Measurements from ENCODE around the gene MGMT. TPM values are rescaled to one million over a fixed set of nuclear protein-coding genes. Genes with fewer than 3 reads are reported as not detected.

MGMT gene
- total and polyA plus RNA-seq, 9 donors, result 13.2 to 28.5 (median 15.8) TPM

DNA sequence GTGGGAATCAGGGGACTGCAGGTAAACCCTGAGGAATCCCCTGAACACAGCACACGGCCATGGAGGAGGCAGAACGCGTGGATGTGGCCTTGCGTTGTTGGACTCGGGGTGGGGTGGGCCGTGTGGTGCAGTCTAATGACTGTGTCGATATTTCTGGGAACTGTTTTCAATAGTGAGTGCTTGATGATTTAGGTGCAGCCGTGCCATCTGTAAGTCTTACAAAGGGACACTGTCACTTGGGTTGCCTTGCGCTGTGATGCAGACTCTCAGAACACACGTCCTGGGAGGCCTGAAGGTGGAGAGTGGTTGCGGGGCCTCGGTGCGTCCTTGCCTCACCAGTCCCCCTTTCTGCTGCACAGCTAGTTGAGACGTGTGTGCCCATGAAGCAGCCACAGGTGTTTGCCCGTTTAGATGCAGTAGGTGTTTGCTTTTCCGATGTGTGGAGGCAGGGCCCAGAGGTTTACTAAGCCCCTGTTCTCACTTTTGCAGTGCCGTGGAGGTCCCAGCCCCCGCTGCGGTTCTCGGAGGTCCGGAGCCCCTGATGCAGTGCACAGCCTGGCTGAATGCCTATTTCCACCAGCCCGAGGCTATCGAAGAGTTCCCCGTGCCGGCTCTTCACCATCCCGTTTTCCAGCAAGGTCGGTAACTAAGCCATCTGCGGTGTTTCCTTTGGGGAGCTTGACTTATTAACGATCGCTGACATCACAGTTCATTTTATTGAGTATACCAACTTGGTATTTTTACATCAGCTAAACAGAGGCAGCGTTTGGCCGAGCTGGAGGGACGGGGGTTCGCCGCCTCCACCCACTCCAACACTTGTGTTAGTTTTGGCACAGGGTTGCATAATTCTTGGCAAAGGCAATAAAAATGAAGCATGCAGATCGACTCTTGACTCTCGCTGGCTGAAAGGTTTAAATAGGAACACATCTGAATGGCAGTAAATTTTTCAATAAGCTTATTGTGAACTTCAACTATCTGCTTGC is 240.7 kb downstream of the MGMT start:
- 49% methylated on average over 30 of the region's 37 CpGs for WGBS (ENCODE audit: insufficient coverage)
- DNase-seq, result peak; percentile 82
- no peak overlapping the region for H3K4me3 ChIP-seq (ENCODE audit: low read length)
- H3K27me3 ChIP-seq (ENCODE audit: control insufficient read depth, insufficient read depth, low read length), result peaks cover 14% of the 10 kb centered on the region
- peaks cover 13% of the 10 kb centered on the region for H3K36me3 ChIP-seq (ENCODE audit: control insufficient read depth, insufficient read depth, low read length)
- no peaks in the 10 kb centered on the region for H3K9me3 ChIP-seq (replicated peaks; ENCODE audit: control insufficient read depth, low read depth, low read length)
- peaks cover 35% of the 10 kb centered on the region for H3K4me1 ChIP-seq (ENCODE audit: control insufficient read depth, insufficient read depth, low read length)
- no peak overlapping the region for H3K27ac ChIP-seq (ENCODE audit: low read length)

DNA sequence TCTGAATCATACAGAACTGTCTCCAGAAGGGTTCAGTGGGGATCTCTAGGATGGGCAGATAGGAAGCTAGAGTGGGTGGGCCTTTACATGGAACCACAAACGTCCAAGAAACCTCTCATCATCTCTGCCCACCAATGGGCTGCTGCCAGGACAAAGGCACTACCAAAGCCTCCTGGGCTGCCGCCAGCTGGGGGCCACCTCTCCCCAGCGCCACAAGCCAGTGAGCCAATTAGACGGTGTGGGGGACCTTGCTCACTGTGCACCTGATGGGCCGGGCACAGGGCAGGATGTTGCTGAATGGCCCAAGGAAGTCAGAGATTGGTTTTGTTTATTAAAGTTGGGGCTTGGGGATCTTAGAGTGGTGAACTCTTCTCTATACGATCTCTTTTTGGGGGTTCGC is 242.1 kb downstream of the MGMT start:
- WGBS (ENCODE audit: insufficient coverage), result 100% methylated on average over 3 of the region's 7 CpGs
- Histone ChIP-seq H3K36me3 (ENCODE audit: control insufficient read depth, insufficient read depth, low read length) (peaks cover 13% of the 10 kb centered on the region), H3K9me3 (replicated peaks; ENCODE audit: control insufficient read depth, low read depth, low read length) (no peaks in the 10 kb centered on the region), H3K4me3 (ENCODE audit: low read length) (no peak overlapping the region), H3K4me1 (ENCODE audit: control insufficient read depth, insufficient read depth, low read length) (peaks cover 35% of the 10 kb centered on the region), H3K27me3 (ENCODE audit: control insufficient read depth, insufficient read depth, low read length) (peaks cover 7% of the 10 kb centered on the region), H3K27ac (ENCODE audit: low read length) (no peak overlapping the region)
- DNase-seq, result no peak

GRCh38 chr10:129709627-129710509 is 242.8 kb downstream of the MGMT start:
- H3K27ac ChIP-seq (ENCODE audit: low read length), result no peak overlapping the region
- no peak for DNase-seq
- H3K4me1 ChIP-seq (ENCODE audit: control insufficient read depth, insufficient read depth, low read length), result peaks cover 31% of the 10 kb centered on the region
- no peaks in the 10 kb centered on the region for H3K9me3 ChIP-seq (replicated peaks; ENCODE audit: control insufficient read depth, low read depth, low read length)
- H3K36me3 ChIP-seq (ENCODE audit: control insufficient read depth, insufficient read depth, low read length), result peaks cover 13% of the 10 kb centered on the region
- no peak overlapping the region for H3K4me3 ChIP-seq (ENCODE audit: low read length)
- H3K27me3 ChIP-seq (ENCODE audit: control insufficient read depth, insufficient read depth, low read length), result peaks cover 2% of the 10 kb centered on the region
- WGBS (ENCODE audit: insufficient coverage), result 90% methylated on average over 14 of the region's 16 CpGs

DNA sequence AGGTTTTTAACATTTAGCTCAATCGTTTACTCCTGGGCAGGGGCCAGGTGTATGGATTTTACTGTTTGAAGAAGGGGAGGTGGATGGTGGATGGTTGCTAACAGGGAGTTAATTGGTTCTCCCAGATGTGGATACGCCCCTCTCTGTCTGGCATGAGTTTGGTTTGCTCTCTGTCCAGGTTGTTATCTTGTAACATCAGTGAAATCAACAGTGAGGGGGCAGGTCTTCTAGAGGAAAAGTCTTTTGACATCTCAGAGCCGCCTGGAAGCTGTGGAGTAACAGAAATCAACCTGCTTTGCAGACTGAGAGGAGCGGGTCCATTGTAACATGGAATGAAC is 243.4 kb downstream of the MGMT start:
- DNase-seq, result no peak
- H3K27me3 ChIP-seq (ENCODE audit: control insufficient read depth, insufficient read depth, low read length), result peaks cover 2% of the 10 kb centered on the region
- H3K27ac ChIP-seq (ENCODE audit: low read length), result no peak overlapping the region
- WGBS (ENCODE audit: insufficient coverage), result 79% methylated on average over 3 of the region's 4 CpGs
- H3K36me3 ChIP-seq (ENCODE audit: control insufficient read depth, insufficient read depth, low read length), result peaks cover 13% of the 10 kb centered on the region
- H3K9me3 ChIP-seq (replicated peaks; ENCODE audit: control insufficient read depth, low read depth, low read length), result no peaks in the 10 kb centered on the region
- peaks cover 31% of the 10 kb centered on the region for H3K4me1 ChIP-seq (ENCODE audit: control insufficient read depth, insufficient read depth, low read length)
- H3K4me3 ChIP-seq (ENCODE audit: low read length), result no peak overlapping the region

- Histone ChIP-seq H3K36me3 (ENCODE audit: control insufficient read depth, insufficient read depth, low read length) (peaks cover 13% of the 10 kb centered on the region), H3K4me1 (ENCODE audit: control insufficient read depth, insufficient read depth, low read length) (peaks cover 28% of the 10 kb centered on the region), H3K9me3 (replicated peaks; ENCODE audit: control insufficient read depth, low read depth, low read length) (no peaks in the 10 kb centered on the region), H3K27me3 (ENCODE audit: control insufficient read depth, insufficient read depth, low read length) (no peaks in the 10 kb centered on the region), H3K4me3 (ENCODE audit: low read length) (no peak overlapping the region), H3K27ac (ENCODE audit: low read length) (no peak overlapping the region)
- 48% methylated on average over 5 of the region's 6 CpGs for WGBS (ENCODE audit: insufficient coverage)
- no peak for DNase-seq
Observed at GRCh38 chr10:129711291-129711690, 244.2 kb downstream of the MGMT start.

DNA sequence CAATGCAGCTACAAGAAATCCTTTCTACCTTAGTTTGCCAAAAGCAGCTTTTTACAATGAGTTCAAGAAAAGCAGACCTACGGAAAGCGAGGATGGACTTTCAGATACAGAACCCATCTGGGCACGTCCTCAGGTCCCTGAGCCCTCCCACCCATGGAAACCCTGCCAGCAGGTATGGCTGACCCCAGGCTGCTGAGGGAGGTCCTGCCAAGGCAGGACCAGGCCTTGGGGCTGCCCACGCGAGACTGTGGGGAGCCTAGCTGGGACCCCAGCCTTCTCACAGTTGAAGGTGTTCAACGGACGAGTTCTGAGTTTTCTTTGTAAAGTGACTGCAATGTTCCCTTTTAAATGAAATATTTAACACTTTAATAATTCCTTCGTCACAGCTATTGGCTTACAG is 245.0 kb downstream of the MGMT start:
- H3K4me1 ChIP-seq (ENCODE audit: control insufficient read depth, insufficient read depth, low read length), result peaks cover 24% of the 10 kb centered on the region

DNA sequence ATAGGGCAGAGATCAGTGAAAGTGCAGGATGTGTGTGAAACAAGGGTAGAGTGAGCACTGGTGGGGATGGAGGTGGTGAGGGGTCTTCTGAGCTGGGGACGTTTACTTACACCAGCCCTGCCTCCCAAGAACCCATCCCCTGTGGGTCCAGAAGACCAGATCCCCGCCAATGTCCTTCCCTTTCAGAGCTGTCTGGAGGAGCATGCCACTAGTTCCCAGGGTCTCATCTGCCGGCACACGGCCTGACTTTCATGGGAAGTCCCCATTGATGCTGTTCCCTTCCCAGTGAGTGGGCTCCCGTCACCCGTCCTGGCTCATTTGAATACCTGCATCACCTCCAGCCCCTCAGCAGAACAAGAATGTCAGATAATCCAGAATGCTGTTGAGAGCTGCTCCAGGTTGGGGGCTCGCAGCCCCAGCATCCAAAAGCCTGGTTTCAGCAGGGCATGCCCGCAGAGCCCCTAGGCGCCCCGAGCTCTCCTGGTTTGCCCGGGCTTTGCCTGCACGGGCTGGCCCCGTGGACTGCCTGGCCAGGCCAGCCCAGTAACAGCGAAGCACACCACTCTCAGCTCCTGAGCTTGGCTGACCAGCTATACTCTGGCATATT is 246.7 kb downstream of the MGMT start:
- H3K4me3 ChIP-seq (ENCODE audit: low read length), result no peak overlapping the region
- peaks cover 13% of the 10 kb centered on the region for H3K36me3 ChIP-seq (ENCODE audit: control insufficient read depth, insufficient read depth, low read length)
- no peaks in the 10 kb centered on the region for H3K27me3 ChIP-seq (ENCODE audit: control insufficient read depth, insufficient read depth, low read length)
- no peak for DNase-seq
- no peaks in the 10 kb centered on the region for H3K9me3 ChIP-seq (replicated peaks; ENCODE audit: control insufficient read depth, low read depth, low read length)
- H3K4me1 ChIP-seq (ENCODE audit: control insufficient read depth, insufficient read depth, low read length), result peaks cover 14% of the 10 kb centered on the region
- WGBS (ENCODE audit: insufficient coverage), result 94% methylated on average over 13 of the region's 14 CpGs
- no peak overlapping the region for H3K27ac ChIP-seq (ENCODE audit: low read length)

More for the DNA sequence above, 245.0 kb downstream of the MGMT start:
- Histone ChIP-seq H3K9me3 (replicated peaks; ENCODE audit: control insufficient read depth, low read depth, low read length) (no peaks in the 10 kb centered on the region), H3K4me3 (ENCODE audit: low read length) (no peak overlapping the region), H3K27me3 (ENCODE audit: control insufficient read depth, insufficient read depth, low read length) (no peaks in the 10 kb centered on the region), H3K27ac (ENCODE audit: low read length) (no peak overlapping the region), H3K36me3 (ENCODE audit: control insufficient read depth, insufficient read depth, low read length) (peaks cover 13% of the 10 kb centered on the region)
- DNase-seq, result no peak
- WGBS (ENCODE audit: insufficient coverage), result 50% methylated on average over 1 of the region's 8 CpGs

GRCh38 chr10:129715805-129716204 is 248.8 kb downstream of the MGMT start:
- H3K27ac ChIP-seq (ENCODE audit: low read length), result no peak overlapping the region
- no peak overlapping the region for H3K4me3 ChIP-seq (ENCODE audit: low read length)
- WGBS (ENCODE audit: insufficient coverage), result 95% methylated on average over 8 of the region's 15 CpGs
- no peaks in the 10 kb centered on the region for H3K9me3 ChIP-seq (replicated peaks; ENCODE audit: control insufficient read depth, low read depth, low read length)
- H3K4me1 ChIP-seq (ENCODE audit: control insufficient read depth, insufficient read depth, low read length), result peaks cover 12% of the 10 kb centered on the region
- no peak for DNase-seq
- peaks cover 4% of the 10 kb centered on the region for H3K36me3 ChIP-seq (ENCODE audit: control insufficient read depth, insufficient read depth, low read length)
- no peaks in the 10 kb centered on the region for H3K27me3 ChIP-seq (ENCODE audit: control insufficient read depth, insufficient read depth, low read length)

- Histone ChIP-seq H3K27me3 (ENCODE audit: control insufficient read depth, insufficient read depth, low read length) (no peaks in the 10 kb centered on the region), H3K27ac (ENCODE audit: low read length) (no peak overlapping the region), H3K36me3 (ENCODE audit: control insufficient read depth, insufficient read depth, low read length) (peaks cover 4% of the 10 kb centered on the region), H3K9me3 (replicated peaks; ENCODE audit: control insufficient read depth, low read depth, low read length) (peaks cover 2% of the 10 kb centered on the region), H3K4me3 (ENCODE audit: low read length) (no peak overlapping the region), H3K4me1 (ENCODE audit: control insufficient read depth, insufficient read depth, low read length) (peaks cover 11% of the 10 kb centered on the region)
- WGBS (ENCODE audit: insufficient coverage), result 71% methylated on average over 7 of the region's 12 CpGs
- DNase-seq, result no peak
Observed at GRCh38 chr10:129716211-129716681, 249.2 kb downstream of the MGMT start.

Data from muscle of leg (tissue), 11 donors.